Rectal smooth muscle tissue (tissue), 1 donor: ENCODE results near the gene TRIM32.

ENCODE experiments used
- H3K27ac ChIP-seq: one replicate; pipeline ENCODE4 v1.7.0; 2013; ENCODE audit warnings: low read depth, low read length, inconsistent platforms
- H3K27me3 ChIP-seq: one replicate; pipeline ENCODE4 v1.7.0; 2013; ENCODE audit warnings: low read length; ENCODE audit not compliant: control insufficient read depth, insufficient read depth
- H3K36me3 ChIP-seq: one replicate; pipeline ENCODE4 v1.7.0; 2013; ENCODE audit warnings: low read length; ENCODE audit not compliant: control insufficient read depth, insufficient read depth
- H3K4me1 ChIP-seq: one replicate; pipeline ENCODE4 v1.7.0; 2013; ENCODE audit warnings: low read length; ENCODE audit not compliant: control insufficient read depth, insufficient read depth
- H3K4me3 ChIP-seq: one replicate; pipeline ENCODE4 v1.7.0; 2013; ENCODE audit warnings: low read length
- H3K9ac ChIP-seq: one replicate; pipeline ENCODE4 v1.7.0; 2013; ENCODE audit warnings: low read length

TRIM32 gene

GRCh38 chr9:116658265-116658664, 28.8 kb upstream of the TRIM32 start:
- Histone ChIP-seq H3K9ac (no peak overlapping the region), H3K27me3 (no peaks in the 10 kb centered on the region), H3K4me1 (no peaks in the 10 kb centered on the region), H3K27ac (no peak overlapping the region), H3K36me3 (no peaks in the 10 kb centered on the region), H3K4me3 (no peak overlapping the region)

DNA sequence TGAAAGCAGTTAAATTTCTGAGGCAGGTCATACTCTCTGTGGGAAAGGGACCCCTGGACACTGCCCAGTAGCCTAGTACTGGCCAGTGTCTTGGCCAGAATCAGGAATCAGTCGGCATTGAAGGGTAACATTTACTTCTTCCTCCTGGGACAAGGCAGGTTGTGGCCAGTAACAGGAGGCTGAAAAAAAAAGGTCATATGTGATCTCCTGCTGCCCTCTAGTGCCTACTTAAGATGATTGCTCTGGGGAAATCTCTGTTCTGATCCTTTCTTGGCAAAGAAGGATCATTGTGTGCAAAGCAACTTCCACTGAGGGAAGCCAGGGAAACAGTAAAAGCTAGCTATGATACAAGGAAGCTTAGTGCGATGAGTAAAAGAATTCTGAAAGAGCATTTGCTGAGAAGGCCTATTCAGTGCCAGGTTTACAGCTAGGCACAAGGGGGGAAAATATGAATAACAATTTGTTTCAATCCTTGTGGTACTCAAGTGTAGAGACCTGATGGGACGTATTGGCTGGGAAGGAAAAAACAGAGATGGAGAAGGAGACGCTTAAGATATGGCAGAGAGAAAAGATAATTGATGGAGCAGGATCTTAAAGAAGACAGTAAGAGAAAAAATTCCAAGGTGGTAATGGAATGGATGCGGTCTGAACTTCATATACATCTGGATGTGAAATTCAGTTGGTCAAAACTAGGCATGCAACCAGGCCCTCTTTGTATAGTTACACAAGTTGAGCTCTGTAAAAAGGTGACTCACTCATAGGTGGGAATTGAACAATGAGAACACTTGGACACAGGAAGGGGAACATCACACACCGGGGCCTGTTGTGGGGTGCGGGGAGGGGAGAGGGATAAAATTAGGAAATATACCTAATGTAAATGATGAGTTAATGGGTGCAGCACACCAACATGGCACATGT, 25.8 kb upstream of the TRIM32 start:
- H3K27me3 ChIP-seq, result no peaks in the 10 kb centered on the region
- no peak overlapping the region for H3K9ac ChIP-seq
- no peak overlapping the region for H3K27ac ChIP-seq

DNA sequence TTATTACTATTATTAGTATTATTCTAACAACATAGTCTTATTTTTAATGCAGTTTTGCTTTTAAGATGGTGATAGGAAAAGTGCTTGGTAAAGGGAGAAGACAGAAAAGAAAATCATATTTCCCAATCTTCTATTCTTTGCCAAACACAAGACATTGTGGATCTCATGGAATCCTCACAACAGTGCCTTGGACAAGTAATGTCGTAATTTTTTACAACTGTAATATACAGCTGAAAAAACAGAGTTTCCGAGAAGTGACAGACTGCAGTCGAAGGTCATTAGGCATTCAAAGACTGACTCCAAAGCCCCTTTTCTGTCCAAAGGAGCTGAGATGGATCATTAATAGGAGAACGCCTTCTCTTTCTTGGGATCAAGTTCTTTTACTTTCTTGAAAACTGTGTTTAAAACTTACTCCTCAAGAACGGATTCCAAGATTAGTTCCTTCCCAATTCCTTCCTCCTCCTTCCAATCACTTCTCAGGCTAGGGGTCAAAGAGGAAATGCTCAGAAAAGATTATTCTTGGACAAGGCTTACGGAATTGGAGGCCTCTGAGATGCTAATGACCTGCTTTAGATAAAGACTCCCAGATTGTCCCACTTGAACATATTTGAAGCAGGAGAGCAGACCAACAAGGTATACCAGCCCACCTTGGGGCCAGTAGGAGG, 24.3 kb upstream of the TRIM32 start:
- Histone ChIP-seq H3K4me3 (no peak overlapping the region), H3K27me3 (no peaks in the 10 kb centered on the region), H3K27ac (no peak overlapping the region), H3K4me1 (no peaks in the 10 kb centered on the region), H3K36me3 (no peaks in the 10 kb centered on the region), H3K9ac (no peak overlapping the region)

More for the DNA sequence above, 25.8 kb upstream of the TRIM32 start:
- H3K36me3 ChIP-seq, result no peaks in the 10 kb centered on the region
- no peak overlapping the region for H3K4me3 ChIP-seq
- H3K4me1 ChIP-seq, result no peaks in the 10 kb centered on the region

GRCh38 chr9:116663581-116663980, 23.5 kb upstream of the TRIM32 start:
- Histone ChIP-seq H3K27me3 (no peaks in the 10 kb centered on the region), H3K36me3 (no peaks in the 10 kb centered on the region), H3K9ac (no peak overlapping the region), H3K4me1 (no peaks in the 10 kb centered on the region), H3K27ac (no peak overlapping the region), H3K4me3 (no peak overlapping the region)

DNA sequence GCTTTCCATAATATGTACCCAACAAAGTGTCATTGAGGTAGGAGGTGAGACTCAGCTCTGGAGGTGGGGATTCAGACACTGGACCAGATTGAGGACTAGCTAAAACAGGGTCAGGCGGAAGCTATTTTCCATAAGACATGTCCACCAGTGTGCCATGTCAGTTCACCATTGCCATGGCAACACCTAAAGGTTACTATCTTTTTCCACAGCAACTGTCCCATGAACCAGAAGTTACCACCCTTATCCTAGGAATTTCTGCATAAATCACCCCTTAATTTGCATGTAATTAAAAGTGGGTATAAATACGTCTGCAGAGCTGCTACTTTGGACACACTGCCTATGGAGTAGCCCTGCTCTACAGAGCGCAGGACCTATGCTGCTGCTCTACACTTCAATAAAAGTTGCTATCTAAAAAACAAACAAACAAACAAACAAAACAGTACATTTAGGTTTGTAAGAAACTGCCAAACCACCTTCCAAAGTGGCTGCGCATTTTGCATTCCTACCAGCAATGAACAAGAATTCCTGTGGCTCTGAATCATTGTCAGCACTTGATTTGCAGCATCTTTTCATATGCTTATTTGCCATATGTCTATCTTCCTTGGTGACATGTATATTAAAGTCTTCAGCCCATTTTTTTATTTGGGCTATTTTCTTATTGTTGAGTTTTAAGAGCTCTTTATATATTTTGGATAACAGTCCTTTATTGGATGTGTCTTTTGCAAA, 18.0 kb upstream of the TRIM32 start:
- H3K9ac ChIP-seq, result no peak overlapping the region
- H3K4me1 ChIP-seq, result no peaks in the 10 kb centered on the region
- no peak overlapping the region for H3K27ac ChIP-seq
- no peak overlapping the region for H3K4me3 ChIP-seq
- no peaks in the 10 kb centered on the region for H3K36me3 ChIP-seq
- H3K27me3 ChIP-seq, result no peaks in the 10 kb centered on the region

DNA sequence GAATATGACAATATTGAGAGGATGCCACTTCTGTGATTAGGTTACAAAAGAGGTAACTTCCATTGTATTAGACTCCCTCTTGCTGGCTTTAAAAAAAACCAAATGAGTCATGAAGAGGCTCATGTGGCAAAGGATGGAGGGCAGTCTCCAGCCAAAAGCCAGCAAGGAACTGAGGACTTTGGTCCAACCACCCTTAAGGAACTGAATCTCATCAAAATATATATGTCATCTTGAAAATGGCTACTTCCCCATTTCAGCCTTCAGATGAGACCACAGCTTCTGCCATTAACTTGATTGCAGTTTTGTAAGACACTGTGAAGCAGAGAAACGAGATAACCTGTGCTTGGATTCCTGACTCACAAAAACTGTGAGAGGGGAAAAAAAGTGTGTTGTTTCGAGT, 15.5 kb upstream of the TRIM32 start:
- Histone ChIP-seq H3K4me3 (no peak overlapping the region), H3K27ac (no peak overlapping the region), H3K4me1 (no peaks in the 10 kb centered on the region), H3K27me3 (no peaks in the 10 kb centered on the region), H3K36me3 (no peaks in the 10 kb centered on the region), H3K9ac (no peak overlapping the region)

DNA sequence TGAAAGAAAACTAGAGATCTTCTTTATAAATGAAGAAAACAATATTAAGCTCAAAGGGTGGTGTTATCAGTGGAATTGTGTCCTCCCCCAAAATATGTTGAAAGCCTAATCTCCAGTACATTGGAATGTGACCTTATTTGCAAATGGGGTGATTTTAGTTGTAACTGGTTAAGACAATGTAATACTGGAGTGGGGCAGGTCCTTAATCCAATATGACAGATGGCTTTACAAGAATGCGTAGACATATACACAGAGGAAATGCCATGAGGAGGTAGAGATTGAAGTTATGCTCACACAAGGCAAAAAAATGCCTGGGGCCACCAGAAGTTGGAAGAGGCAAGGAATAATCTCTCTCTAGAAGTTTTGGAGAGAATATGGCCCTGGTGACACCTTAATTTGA, 13.7 kb upstream of the TRIM32 start:
- no peak overlapping the region for H3K9ac ChIP-seq
- no peaks in the 10 kb centered on the region for H3K36me3 ChIP-seq
- H3K4me1 ChIP-seq, result no peaks in the 10 kb centered on the region
- no peak overlapping the region for H3K27ac ChIP-seq
- no peaks in the 10 kb centered on the region for H3K27me3 ChIP-seq
- no peak overlapping the region for H3K4me3 ChIP-seq

DNA sequence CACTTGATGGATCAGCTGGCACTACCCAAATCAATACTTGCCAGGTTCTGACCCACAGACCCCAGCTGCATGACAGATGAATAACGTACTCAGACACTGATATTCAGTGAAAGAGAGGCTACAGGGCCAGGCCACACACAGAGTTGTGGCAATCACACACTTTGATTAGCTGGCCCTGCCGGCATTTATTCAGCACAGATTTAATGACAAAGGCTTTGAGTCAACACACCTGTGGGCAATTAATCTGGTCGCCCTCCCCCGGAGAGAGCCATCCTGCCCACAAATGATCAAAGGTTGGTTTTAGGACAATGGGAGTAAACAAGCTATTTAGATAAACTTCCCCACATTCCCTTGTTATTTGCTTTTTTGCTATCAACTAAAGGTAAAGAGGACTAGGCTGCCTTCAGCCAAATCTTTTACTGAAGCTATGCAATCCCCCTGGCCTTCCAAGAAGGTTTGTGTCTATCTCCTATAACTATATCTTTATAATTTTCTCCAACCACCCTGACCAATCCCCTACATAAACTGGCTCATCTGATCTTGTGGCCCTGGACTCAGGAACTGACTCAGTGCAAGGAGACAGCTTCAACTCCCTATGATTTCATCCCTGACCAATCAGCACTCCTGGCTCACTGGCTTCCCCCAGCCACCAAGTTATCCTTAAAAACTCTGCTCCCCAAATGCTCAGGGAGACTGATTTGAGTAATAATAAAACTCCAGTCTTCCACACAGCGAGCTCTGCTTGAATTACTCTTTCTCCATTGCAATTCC, 12.7 kb upstream of the TRIM32 start:
- Histone ChIP-seq H3K27me3 (no peaks in the 10 kb centered on the region), H3K36me3 (no peaks in the 10 kb centered on the region), H3K4me3 (no peak overlapping the region), H3K9ac (no peak overlapping the region), H3K27ac (no peak overlapping the region), H3K4me1 (no peaks in the 10 kb centered on the region)

DNA sequence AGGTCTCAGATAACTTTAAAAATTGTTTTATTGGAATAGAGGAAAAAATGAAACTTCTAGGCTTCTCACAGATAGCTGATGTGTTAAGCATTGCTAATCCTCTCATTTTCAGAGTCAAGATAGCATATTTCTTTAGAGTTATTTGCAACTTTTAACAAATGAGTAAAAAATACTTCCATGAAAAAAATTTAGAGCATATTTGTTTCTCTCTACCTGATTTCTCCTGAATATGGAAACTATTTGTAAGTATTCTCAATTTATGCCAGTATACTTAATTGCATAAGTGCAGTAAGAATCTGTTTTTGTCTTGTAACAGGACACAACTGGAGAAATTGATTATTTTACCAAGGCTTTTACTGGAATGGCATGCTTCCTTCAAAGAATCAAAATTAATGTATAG, 3.6 kb upstream of the TRIM32 start:
- H3K27ac ChIP-seq, result no peak overlapping the region
- H3K4me1 ChIP-seq, result no peaks in the 10 kb centered on the region
- no peaks in the 10 kb centered on the region for H3K36me3 ChIP-seq
- H3K9ac ChIP-seq, result no peak overlapping the region
- no peak overlapping the region for H3K4me3 ChIP-seq
- H3K27me3 ChIP-seq, result no peaks in the 10 kb centered on the region

GRCh38 chr9:116685166-116685565, 1.9 kb upstream of the TRIM32 start:
- Histone ChIP-seq H3K36me3 (no peaks in the 10 kb centered on the region), H3K4me1 (peaks cover 3% of the 10 kb centered on the region), H3K9ac (no peak overlapping the region), H3K27me3 (no peaks in the 10 kb centered on the region), H3K27ac (no peak overlapping the region), H3K4me3 (no peak overlapping the region)

DNA sequence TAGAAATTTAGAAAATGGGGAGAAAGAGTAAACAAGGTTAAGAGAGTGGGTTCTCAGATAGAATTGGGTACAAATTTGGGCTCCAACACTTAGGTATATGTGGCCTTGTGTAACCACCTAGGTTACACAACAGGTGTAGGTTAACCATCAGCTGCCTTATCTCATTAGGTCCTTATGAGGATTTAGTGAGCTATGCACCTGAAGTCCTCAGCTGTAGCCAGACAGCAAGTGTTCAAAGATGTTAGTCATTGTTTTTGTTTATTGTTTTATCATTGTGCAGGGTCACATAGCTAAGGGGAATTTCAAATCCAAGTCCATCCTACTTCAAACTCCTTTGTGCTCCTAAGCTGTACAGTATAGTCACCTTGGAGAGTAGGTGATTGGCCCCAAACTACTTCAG, 970 bp upstream of the TRIM32 start:
- Histone ChIP-seq H3K4me1 (peaks cover 3% of the 10 kb centered on the region), H3K36me3 (no peaks in the 10 kb centered on the region), H3K27ac (no peak overlapping the region), H3K4me3 (peak overlapping the region; percentile 91), H3K27me3 (no peaks in the 10 kb centered on the region), H3K9ac (no peak overlapping the region)

GRCh38 chr9:116686693-116687073, 422 bp upstream of the TRIM32 start:
- Histone ChIP-seq H3K36me3 (no peaks in the 10 kb centered on the region), H3K27ac (peak overlapping the region; percentile 70), H3K4me3 (peak overlapping the region; percentile 91), H3K4me1 (peaks cover 3% of the 10 kb centered on the region), H3K9ac (peak overlapping the region; percentile 3), H3K27me3 (no peaks in the 10 kb centered on the region)
